B cell (primary cell): ENCODE results near the gene OR5AU1. TPM values are rescaled to one million over a fixed set of nuclear protein-coding genes. Genes with fewer than 3 reads are reported as not detected.

Source experiments
- ATAC-seq: fragments of 200-7000 bp; cut with Tn5 transposase; one replicate; pipeline ENCODE4 v1.10.0; 2021; ENCODE audit warnings: low read depth, mild to moderate bottlenecking, moderate number of reproducible peaks, moderate library complexity
- CTCF ChIA-PET: fragments of 350-600 bp; sonication (Branson Sonifier 250); formaldehyde crosslinking; loops from one replicate; lab custom pipeline; 2021; ENCODE audit warnings: antibody characterized with exemption, inconsistent platforms; lab: Charles Lee
- POLR2A ChIA-PET: fragments of 350-600 bp; sonication (Branson Sonifier 250); formaldehyde crosslinking; loops from one replicate; lab custom pipeline; 2021; ENCODE audit warnings: antibody characterized with exemption; lab: Charles Lee
- DNase-seq: peaks from one replicate; pipeline ENCODE4 v3.0.0; 2013
- H2AFZ ChIP-seq: 2 replicates; pipeline ENCODE4 v1.6.1; 2012; ENCODE audit warnings: mild to moderate bottlenecking, low read depth, low read length; ENCODE audit not compliant: insufficient read depth, poor library complexity, severe bottlenecking
- H3K27ac ChIP-seq, 2 donors: 1 replicate in 1 of 2; 2 replicates in 1 of 2; pipeline ENCODE4 v1.5.1; 2012 to 2013; ENCODE audit warnings: low read length in 2 of 2, mild to moderate bottlenecking in 2 of 2, moderate library complexity in 1 of 2
- H3K27me3 ChIP-seq, 4 experiments: fragments of 200-600 bp in 1 of 4; sonication (generic) in 1 of 4; replicated peaks in 1 of 4; 1 replicate in 2 of 4; 2 replicates in 2 of 4; pipeline versions ENCODE4 v1.6.1 to v1.7.0; 2013 to 2016; ENCODE audit warnings: low read length in 3 of 4, mild to moderate bottlenecking in 2 of 4, mixed read lengths in 1 of 4, moderate library complexity in 1 of 4; ENCODE audit not compliant: insufficient read depth in 4 of 4, control insufficient read depth in 3 of 4; ENCODE audit errors: control extremely low read depth in 1 of 4
- H3K36me3 ChIP-seq, 2 experiments: replicated peaks in 1 of 2; 1 replicate in 1 of 2; 2 replicates in 1 of 2; pipeline versions ENCODE4 v1.6.1 to v1.7.1; 2013; ENCODE audit warnings: low read length in 1 of 2; ENCODE audit not compliant: insufficient read depth in 2 of 2, control insufficient read depth in 1 of 2; ENCODE audit errors: control extremely low read depth in 1 of 2, extremely low read depth in 1 of 2
- H3K4me1 ChIP-seq, 2 donors: fragments of 200-600 bp in 1 of 2; sonication (generic) in 1 of 2; 1 replicate in 1 of 2; 2 replicates in 1 of 2; pipeline versions ENCODE4 v1.5.1 to v1.6.1; 2013 to 2017; ENCODE audit warnings: low read length in 2 of 2; ENCODE audit not compliant: control insufficient read depth in 2 of 2, insufficient read depth in 2 of 2
- H3K4me2 ChIP-seq: replicated peaks from 2 replicates; pipeline ENCODE3; 2012; ENCODE audit warnings: mild to moderate bottlenecking, low read depth, low read length; ENCODE audit not compliant: poor library complexity, severe bottlenecking
- H3K4me3 ChIP-seq, 5 experiments: fragments of 200-600 bp in 1 of 5; sonication (generic) in 1 of 5; 1 replicate in 3 of 5; 2 replicates in 2 of 5; pipeline versions ENCODE4 v1.5.1 to v1.7.0; 2011 to 2016; ENCODE audit warnings: low read length in 4 of 5, mild to moderate bottlenecking in 4 of 5, low read depth in 2 of 5, control low read depth in 1 of 5, moderate library complexity in 1 of 5; ENCODE audit not compliant: insufficient read depth in 1 of 5; ENCODE audit errors: control extremely low read depth in 1 of 5, extremely low read depth in 1 of 5
- H3K79me2 ChIP-seq: fragments of 200-600 bp; sonication (generic); one replicate; pipeline ENCODE4 v1.6.0; 2016; ENCODE audit warnings: low read length; ENCODE audit not compliant: control insufficient read depth, insufficient read depth
- H3K9ac ChIP-seq: fragments of 200-600 bp; sonication (generic); 2 replicates; pipeline ENCODE4 v1.6.1; 2017; ENCODE audit warnings: mild to moderate bottlenecking, low read length, moderate library complexity
- H3K9me3 ChIP-seq, 3 donors: one replicate each; pipeline versions ENCODE4 v1.6.1 to v1.7.1; 2013; ENCODE audit warnings: low read length in 2 of 3; ENCODE audit not compliant: control insufficient read depth in 2 of 3, insufficient read depth in 1 of 3; ENCODE audit errors: control extremely low read depth in 1 of 3
- H4K20me1 ChIP-seq: 2 replicates; pipeline ENCODE4 v1.6.0; 2012; ENCODE audit warnings: mild to moderate bottlenecking, low read length; ENCODE audit not compliant: insufficient read depth, control insufficient read depth, poor library complexity, severe bottlenecking
- H3K27ac Mint-ChIP-seq: one replicate; pipeline ENCODE4 v1.8.0; 2021; ENCODE audit warnings: mixed read lengths
- H3K27me3 Mint-ChIP-seq: one replicate; pipeline ENCODE4 v1.8.0; 2021; ENCODE audit warnings: mixed read lengths
- H3K4me1 Mint-ChIP-seq: one replicate; pipeline ENCODE4 v1.8.0; 2021; ENCODE audit warnings: mixed read lengths
- H3K4me3 Mint-ChIP-seq: one replicate; pipeline ENCODE4 v1.8.0; 2021; ENCODE audit warnings: mixed read lengths
- H3K9me3 Mint-ChIP-seq: one replicate; pipeline ENCODE4 v1.8.0; 2022; ENCODE audit warnings: mixed read lengths; ENCODE audit not compliant: insufficient read depth
- CTCF ChIP-seq: fragments of 200-600 bp; IDR thresholded peaks from one replicate; pipeline ENCODE4 v1.8.0; 2022; ENCODE audit warnings: antibody characterized with exemption, mild to moderate bottlenecking
- EZH2 ChIP-seq: IDR thresholded peaks from 2 replicates; pipeline ENCODE4 v1.6.1; 2012; ENCODE audit warnings: borderline replicate concordance, low read depth, mild to moderate bottlenecking, moderate library complexity, low read length; ENCODE audit not compliant: insufficient read depth, poor library complexity, severe bottlenecking
- WGBS: methylation state at CpG from one replicate; pipeline ENCODE4 v1.1.5; 2013; ENCODE audit warnings: missing lambda C conversion rate; ENCODE audit not compliant: insufficient coverage; 5-methylcytosine and 5-hydroxymethylcytosine counted together
- intact Hi-C: fragments of 100-400 bp; cut with micrococcal nuclease; formaldehyde crosslinking; loops from one replicate; pipeline ENCODE4 v1.10.0; 2022
- polyA plus RNA-seq: library from polyadenylated mRNA; depleted of rRNA; stranded (reverse); fragments of >200 nt; gene quantifications from 2 replicates; pipeline ENCODE4 v1.2.3, GENCODE V29; 2012
- total RNA-seq, 2 donors: library from RNA; stranded (reverse); fragments of 120-200 nt in 1 of 2; gene quantifications; 1 replicate in 1 of 2; 2 replicates in 1 of 2; pipeline versions ENCODE4 v1.2.3 to v1.2.4, GENCODE V29; 2013 to 2022

The OR5AU1 gene
- total and polyA plus RNA-seq, 2 donors (not counting 1 experiment from before 2014, with no cell fraction given) = not detected

- no peak overlapping the region for H3K4me2 ChIP-seq
- no peak overlapping the region for H3K27ac ChIP-seq
- Mint-ChIP-seq H3K27me3 (no peaks in the 10 kb centered on the region), H3K4me1 (no peaks in the 10 kb centered on the region), H3K27ac (no peak overlapping the region), H3K9me3 (no peaks in the 10 kb centered on the region), H3K4me3 (no peak overlapping the region)
- POLR2A ChIA-PET = no interaction called here
- ATAC-seq (no peak), DNase-seq (no peak)
- no peaks in the 10 kb centered on the region for H3K4me1 ChIP-seq
- H3K27me3 ChIP-seq = no peaks in the 10 kb centered on the region
- H3K9me3 ChIP-seq = no peaks in the 10 kb centered on the region
- TF ChIP-seq CTCF (no peak), EZH2 (no peak)
- H3K4me3 ChIP-seq = no peak overlapping the region
- no peaks in the 10 kb centered on the region for H3K79me2 ChIP-seq
- no peak overlapping the region for H2AFZ ChIP-seq
- no peaks in the 10 kb centered on the region for H4K20me1 ChIP-seq
- peaks cover 0 to 7% of the 10 kb centered on the region in 2 experiments for H3K36me3 ChIP-seq
- 88% methylated on average over 9 of the region's 12 CpGs for whole genome bisulfite sequencing
- intact Hi-C loops = no loop called here
- no peak overlapping the region for H3K9ac ChIP-seq
- CTCF ChIA-PET = no interaction called here
These were observed 46.0 kb upstream of the OR5AU1 start for GRCh38 chr14:21201732-21202462.

DNA sequence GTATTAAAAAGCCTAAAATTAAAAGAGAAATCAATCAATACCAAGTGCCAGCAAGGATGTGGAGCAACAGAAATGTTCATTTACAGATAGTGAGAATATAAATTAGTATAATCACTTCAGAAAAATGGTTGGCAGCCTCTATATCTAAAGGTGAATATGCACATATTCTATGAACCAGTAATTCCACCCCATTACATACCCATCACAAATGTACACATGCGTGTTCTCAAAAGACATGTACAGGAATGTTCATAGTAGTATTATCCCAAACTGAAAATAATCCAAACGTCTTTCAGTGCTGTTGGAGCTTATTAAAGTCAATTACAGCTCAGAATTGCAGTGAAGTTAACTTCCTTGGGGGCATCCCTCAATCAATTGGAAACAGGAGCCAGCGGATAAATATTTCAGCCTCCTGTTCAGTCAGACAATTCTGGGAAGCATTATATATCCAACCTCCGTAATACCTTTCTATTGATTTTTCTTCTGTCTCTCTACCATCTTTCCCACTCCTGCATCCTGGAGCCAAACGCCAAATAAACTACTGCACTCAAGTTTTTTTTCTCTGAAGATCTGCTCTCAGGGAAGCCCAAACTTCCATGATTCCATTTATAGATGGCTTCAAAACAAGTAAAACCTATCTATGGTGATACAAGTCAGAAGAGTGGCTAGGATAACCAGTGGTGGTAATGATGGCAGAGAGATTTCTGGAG, 45.0 kb upstream of the OR5AU1 start:
- no peaks in the 10 kb centered on the region for H3K4me1 Mint-ChIP-seq
- H3K4me3 Mint-ChIP-seq = no peak overlapping the region
- Histone ChIP-seq H3K27ac (no peak overlapping the region), H3K36me3 (peaks cover 0 to 3% of the 10 kb centered on the region in 2 experiments), H2AFZ (no peak overlapping the region), H3K79me2 (no peaks in the 10 kb centered on the region), H3K4me3 (no peak overlapping the region), H3K4me1 (no peaks in the 10 kb centered on the region), H3K9ac (no peak overlapping the region), H3K27me3 (no peaks in the 10 kb centered on the region), H3K4me2 (no peak overlapping the region), H4K20me1 (no peaks in the 10 kb centered on the region), H3K9me3 (no peaks in the 10 kb centered on the region)
- ATAC-seq = no peak
- CTCF ChIA-PET = no interaction called here
- no peak for DNase-seq
- POLR2A ChIA-PET = no interaction called here
- intact Hi-C loops = no loop called here
- no peaks in the 10 kb centered on the region for H3K9me3 Mint-ChIP-seq
- no peak overlapping the region for H3K27ac Mint-ChIP-seq
- H3K27me3 Mint-ChIP-seq = no peaks in the 10 kb centered on the region
- TF ChIP-seq EZH2 (no peak), CTCF (no peak)
- WGBS = 97% methylated on average over 4 of the region's 5 CpGs
